ENCODE measurements around the gene TIMP3.
A peak's percentile ranks its signal among the peaks of the same experiment; 100 is the strongest.

GRCh38 chr22:32862936-32863661 lies 61.6 kb downstream of the TIMP3 start:
- TF ChIP-seq CTCF (IDR thresholded peaks at IDR 0.05) (no peak), EP300 (IDR thresholded peaks at IDR 0.05) (no peak), POLR2AphosphoS5 (IDR thresholded peaks at IDR 0.05) (peak in 1 of 2 donors; percentile 6)

All from upper lobe of left lung (tissue), 4 donors.